Muscle of arm (tissue), 12 donors: Measurements from ENCODE around the gene AQP1. TPM values are rescaled to one million over a fixed set of nuclear protein-coding genes. Genes with fewer than 3 reads are reported as not detected.

ENCODE experiments used
- DNase-seq: peaks from one replicate; pipeline ENCODE4 v3.0.0-alpha.2; 2013
- polyA plus RNA-seq, 12 donors: library from polyadenylated mRNA; unstranded; fragments of 120-200 nt; gene quantifications; one replicate each; pipeline ENCODE4 v1.2.1, GENCODE V29; 2013; ENCODE audit not compliant: insufficient read length in 12 of 12

The AQP1 gene
- polyA plus RNA-seq, 12 donors, result 76.8 to 135 (median 91.9) TPM; not detected in 1

- DNase-seq, result no peak
These were observed 8.4 kb downstream of the AQP1 start for GRCh38 chr7:30920021-30920583.

GRCh38 chr7:30920584-30921539 is 9.2 kb downstream of the AQP1 start:
- peak; percentile 50 for DNase-seq

- no peak for DNase-seq
These were observed 10.1 kb downstream of the AQP1 start for GRCh38 chr7:30921540-30922401.

GRCh38 chr7:30922596-30922995 is 10.9 kb downstream of the AQP1 start:
- no peak for DNase-seq

- no peak for DNase-seq
These were observed 11.5 kb downstream of the AQP1 start for GRCh38 chr7:30923009-30923773.

GRCh38 chr7:30923774-30924413 is 12.2 kb downstream of the AQP1 start:
- DNase-seq, result no peak

GRCh38 chr7:30924624-30925023 is 13.0 kb downstream of the AQP1 start:
- DNase-seq, result no peak

GRCh38 chr7:30925117-30925516 is 13.5 kb downstream of the AQP1 start:
- no peak for DNase-seq

GRCh38 chr7:30925913-30926312 is 14.3 kb downstream of the AQP1 start:
- DNase-seq, result no peak

GRCh38 chr7:30926313-30926712 is 14.7 kb downstream of the AQP1 start:
- no peak for DNase-seq

- no peak for DNase-seq
These were observed 15.4 kb downstream of the AQP1 start for GRCh38 chr7:30927040-30927439.

- no peak for DNase-seq
These were observed 15.9 kb downstream of the AQP1 start for GRCh38 chr7:30927559-30927958.

- no peak for DNase-seq
These were observed 16.7 kb downstream of the AQP1 start for GRCh38 chr7:30928254-30928872.

GRCh38 chr7:30929686-30930085 is 18.0 kb downstream of the AQP1 start:
- DNase-seq, result no peak

- no peak for DNase-seq
These were observed 19.0 kb downstream of the AQP1 start for GRCh38 chr7:30930621-30931020.

- DNase-seq, result no peak
These were observed 19.7 kb downstream of the AQP1 start for GRCh38 chr7:30931161-30931928.

GRCh38 chr7:30931929-30932540 is 20.4 kb downstream of the AQP1 start:
- DNase-seq, result no peak

GRCh38 chr7:30932562-30932961 is 20.9 kb downstream of the AQP1 start:
- no peak for DNase-seq
